Spleen (tissue), 11 donors: ENCODE data around the gene SP6. TPM values are rescaled to one million over a fixed set of nuclear protein-coding genes. Genes with fewer than 3 reads are reported as not detected.

Source experiments
- DNase-seq: peaks from one replicate; pipeline ENCODE4 v3.0.0-alpha.2; 2020
- H3K27ac ChIP-seq, 8 donors: fragments of 200-600 bp; sonication (generic) in 7 of 8; 1 replicate in 4 of 8; 2 replicates in 4 of 8; pipeline versions ENCODE4 v1.5.0 to v1.8.0; 2016 to 2021; ENCODE audit warnings: inconsistent platforms in 4 of 8, mild to moderate bottlenecking in 4 of 8, moderate library complexity in 1 of 8
- H3K27me3 ChIP-seq, 7 donors: fragments of 200-600 bp; sonication (generic) in 6 of 7; replicated peaks in 1 of 7; 1 replicate in 4 of 7; 2 replicates in 3 of 7; pipeline versions ENCODE4 v1.5.0 to v1.8.0; 2016 to 2021; ENCODE audit warnings: inconsistent platforms in 3 of 7, mild to moderate bottlenecking in 1 of 7
- H3K36me3 ChIP-seq, 6 donors: fragments of 200-600 bp; sonication (generic) in 5 of 6; 1 replicate in 4 of 6; 2 replicates in 2 of 6; pipeline versions ENCODE4 v1.5.0 to v1.8.0; 2016 to 2021; ENCODE audit warnings: inconsistent platforms in 2 of 6
- H3K4me1 ChIP-seq, 6 donors: fragments of 200-600 bp; sonication (generic) in 5 of 6; 1 replicate in 3 of 6; 2 replicates in 3 of 6; pipeline versions ENCODE4 v1.5.0 to v1.8.0; 2016 to 2021; ENCODE audit warnings: inconsistent platforms in 3 of 6
- H3K4me3 ChIP-seq, 8 donors: fragments of 200-600 bp; sonication (generic) in 7 of 8; 1 replicate in 4 of 8; 2 replicates in 4 of 8; pipeline versions ENCODE4 v1.5.0 to v1.8.0; 2016 to 2021; ENCODE audit warnings: inconsistent platforms in 4 of 8, mild to moderate bottlenecking in 4 of 8, moderate library complexity in 2 of 8
- H3K9me3 ChIP-seq, 8 donors: fragments of 200-600 bp; sonication (generic) in 7 of 8; 1 replicate in 4 of 8; 2 replicates in 4 of 8; pipeline versions ENCODE4 v1.5.0 to v1.8.0; 2016 to 2021; ENCODE audit warnings: inconsistent platforms in 4 of 8
- CTCF ChIP-seq, 11 experiments: fragments of 200-600 bp in 7 of 11; fragments of 450-650 bp in 4 of 11; sonication (generic) in 4 of 11; IDR thresholded peaks in 8 of 11; conservative IDR thresholded peaks in 3 of 11; 1 replicate in 7 of 11; 2 replicates in 4 of 11; pipeline versions ENCODE4 v1.4.0 to v1.8.0; 2016 to 2021; ENCODE audit warnings: antibody characterized with exemption in 11 of 11, inconsistent platforms in 4 of 11, mild to moderate bottlenecking in 1 of 11
- POLR2A ChIP-seq, 3 donors: fragments of 450-650 bp; IDR thresholded peaks; one replicate each; pipeline ENCODE4 v1.5.1; 2017; ENCODE audit warnings: antibody characterized with exemption in 3 of 3, mild to moderate bottlenecking in 1 of 3
- POLR2AphosphoS5 ChIP-seq, 3 donors: sonication (generic); formaldehyde crosslinking; IDR thresholded peaks; one replicate each; pipeline ENCODE4 v1.5.1; 2017; ENCODE audit warnings: antibody characterized with exemption in 3 of 3
- WGBS, 5 donors: extraction: QIAGEN DNeasy Blood & Tissue Kit in 3 of 5; methylation state at CpG; one replicate each; pipeline versions ENCODE4 v1.1.5 to v1.1.7; 2013 to 2018; 5-methylcytosine and 5-hydroxymethylcytosine counted together
- intact Hi-C: fragments of 100-400 bp; cut with DNase I; formaldehyde crosslinking; loops from one replicate; pipeline ENCODE4 v1.15.0; 2023; ENCODE audit warnings: low total_unique reads
- polyA plus RNA-seq, 3 donors: library from polyadenylated mRNA; stranded (reverse); fragments of 200-250 nt; gene quantifications; one replicate each; pipeline ENCODE4 v1.2.1, GENCODE V29; 2013
- total RNA-seq, 7 donors: library from RNA; depleted of rRNA in 3 of 7; stranded (reverse); fragments of >200 nt in 3 of 7; fragmentation: NEBNext Ultra II Directional in 4 of 7; extraction: Animal tissue kit (Norgen Biotek cat#: 25700) in 4 of 7; gene quantifications; one replicate each; pipeline versions ENCODE4 v1.1.0 to v1.2.1, GENCODE V29; 2016 to 2021
- donor health status: healthy with polysubstance abuse.
- donor health status: DM: no; HTN: no; CAD: no; lungs with moderate emphysema.
- donor health status: DM: no; HTN: no; CAD: no.
- donor health status: Bipolar disorder and iron deficiency.
- donor health status: healthy.
- donor health status: DM: no; HTN: no; CAD: no.
- donor health status: DM: yes; HTN: yes; CAD: no.

The SP6 gene
- total and polyA plus RNA-seq, 10 donors = 0.11 to 3.0 (median 1.1) TPM

- Histone ChIP-seq H3K4me1 (no peaks in the 10 kb centered on the region), H3K27ac (no peak overlapping the region), H3K27me3 (no peaks in the 10 kb centered on the region), H3K36me3 (peaks cover 0 to 16% (median 11%) of the 10 kb centered on the region in 6 donors), H3K9me3 (no peaks in the 10 kb centered on the region), H3K4me3 (no peak overlapping the region)
- TF ChIP-seq CTCF (IDR thresholded peaks at IDR 0.05 in 8 of 11, conservative IDR thresholded peaks at IDR 0.05 in 3 of 11) (peak in 10 of 11 experiments; percentile 4 to 72 (median 54)), POLR2A (IDR thresholded peaks at IDR 0.05) (no peak), POLR2AphosphoS5 (IDR thresholded peaks at IDR 0.05) (no peak)
- DNase-seq = no peak
- WGBS, 5 donors = 34 to 38% (median 35%) methylated on average over 7 to 9 of the region's 9 CpGs
- intact Hi-C loops = loop anchor here (10.0 kb wide), 1 partner anchor 128 kb away; no protein-coding TSS in a partner anchor
Observed at GRCh38 chr17:47802341-47803022, 48.5 kb downstream of the SP6 start.

- H3K9me3 ChIP-seq = no peaks in the 10 kb centered on the region
- no peak for DNase-seq
- intact Hi-C loops = loop anchor here (10.0 kb wide), 1 partner anchor 127 kb away; no protein-coding TSS in a partner anchor
- H3K4me1 ChIP-seq = no peaks in the 10 kb centered on the region
- H3K4me3 ChIP-seq = no peak overlapping the region
- 45 to 66% (median 57%) methylated on average over 6 of the region's 6 CpGs for WGBS, 5 donors
- TF ChIP-seq POLR2AphosphoS5 (IDR thresholded peaks at IDR 0.05) (no peak), POLR2A (IDR thresholded peaks at IDR 0.05) (no peak), CTCF (IDR thresholded peaks at IDR 0.05 in 8 of 11, conservative IDR thresholded peaks at IDR 0.05 in 3 of 11) (no peak)
- H3K27me3 ChIP-seq = peaks cover 0 to under 1% (median 0%) of the 10 kb centered on the region in 7 donors
- H3K36me3 ChIP-seq = peaks cover 0 to 10% (median 5%) of the 10 kb centered on the region in 6 donors
- no peak overlapping the region for H3K27ac ChIP-seq
Observed at GRCh38 chr17:47801906-47802305, 49.1 kb downstream of the SP6 start.

GRCh38 chr17:47801176-47801765 is 49.7 kb downstream of the SP6 start:
- H3K36me3 ChIP-seq = peaks cover 0 to 4% (median 0%) of the 10 kb centered on the region in 6 donors
- H3K4me1 ChIP-seq = no peaks in the 10 kb centered on the region
- no peak for TF ChIP-seq POLR2A (IDR thresholded peaks at IDR 0.05)
- no peak for TF ChIP-seq CTCF (IDR thresholded peaks at IDR 0.05 in 8 of 11, conservative IDR thresholded peaks at IDR 0.05 in 3 of 11)
- no peak for TF ChIP-seq POLR2AphosphoS5 (IDR thresholded peaks at IDR 0.05)
- H3K9me3 ChIP-seq = no peaks in the 10 kb centered on the region
- no peak for DNase-seq
- H3K27ac ChIP-seq = no peak overlapping the region
- intact Hi-C loops = loop anchor here (10.0 kb wide), 1 partner anchor 126 kb away; no protein-coding TSS in a partner anchor
- H3K27me3 ChIP-seq = peaks cover 0 to 7% (median 0%) of the 10 kb centered on the region in 7 donors
- WGBS, 5 donors = 70 to 93% (median 85%) methylated on average over 3 to 4 of the region's 4 CpGs
- H3K4me3 ChIP-seq = no peak overlapping the region

- intact Hi-C loops = loop anchor here (10.0 kb wide), 1 partner anchor 126 kb away; no protein-coding TSS in a partner anchor
Observed at GRCh38 chr17:47800686-47801085, 50.3 kb downstream of the SP6 start.

More at GRCh38 chr17:47800686-47801085, 50.3 kb downstream of the SP6 start:
- H3K9me3 ChIP-seq = no peaks in the 10 kb centered on the region
- 81 to 88% (median 85%) methylated on average over 11 to 12 of the region's 12 CpGs for WGBS, 5 donors
- H3K36me3 ChIP-seq = no peaks in the 10 kb centered on the region
- H3K4me1 ChIP-seq = no peaks in the 10 kb centered on the region
- TF ChIP-seq POLR2A (IDR thresholded peaks at IDR 0.05) = no peak
- no peak for TF ChIP-seq POLR2AphosphoS5 (IDR thresholded peaks at IDR 0.05)
- no peak for TF ChIP-seq CTCF (IDR thresholded peaks at IDR 0.05 in 8 of 11, conservative IDR thresholded peaks at IDR 0.05 in 3 of 11)
- no peak overlapping the region for H3K4me3 ChIP-seq
- H3K27me3 ChIP-seq = peaks cover 0 to 8% (median 0%) of the 10 kb centered on the region in 7 donors
- DNase-seq = no peak
- H3K27ac ChIP-seq = no peak overlapping the region
